A673 (cell line): Measurements from ENCODE around the gene LCLAT1.

Source experiments
- EZH2 ChIP-seq: fragments of 200-600 bp; sonication (generic); IDR thresholded peaks from 2 replicates; pipeline ENCODE4 v1.6.1; 2017; ENCODE audit warnings: borderline replicate concordance, low read depth, mild to moderate bottlenecking, mixed read lengths, antibody characterized with exemption, low read length; ENCODE audit not compliant: poor library complexity, severe bottlenecking
- TF ChIP-seq, protein P1 (sequence below): fragments of 300-800, 200-600 bp; sonication (generic); conservative IDR thresholded peaks from 2 replicates; pipeline ENCODE4 v1.5.1; 2017; ENCODE audit warnings: low read depth, mild to moderate bottlenecking, antibody characterized with exemption, low read length, moderate library complexity, mixed read lengths

- TF ChIP-seq, protein P1, sequence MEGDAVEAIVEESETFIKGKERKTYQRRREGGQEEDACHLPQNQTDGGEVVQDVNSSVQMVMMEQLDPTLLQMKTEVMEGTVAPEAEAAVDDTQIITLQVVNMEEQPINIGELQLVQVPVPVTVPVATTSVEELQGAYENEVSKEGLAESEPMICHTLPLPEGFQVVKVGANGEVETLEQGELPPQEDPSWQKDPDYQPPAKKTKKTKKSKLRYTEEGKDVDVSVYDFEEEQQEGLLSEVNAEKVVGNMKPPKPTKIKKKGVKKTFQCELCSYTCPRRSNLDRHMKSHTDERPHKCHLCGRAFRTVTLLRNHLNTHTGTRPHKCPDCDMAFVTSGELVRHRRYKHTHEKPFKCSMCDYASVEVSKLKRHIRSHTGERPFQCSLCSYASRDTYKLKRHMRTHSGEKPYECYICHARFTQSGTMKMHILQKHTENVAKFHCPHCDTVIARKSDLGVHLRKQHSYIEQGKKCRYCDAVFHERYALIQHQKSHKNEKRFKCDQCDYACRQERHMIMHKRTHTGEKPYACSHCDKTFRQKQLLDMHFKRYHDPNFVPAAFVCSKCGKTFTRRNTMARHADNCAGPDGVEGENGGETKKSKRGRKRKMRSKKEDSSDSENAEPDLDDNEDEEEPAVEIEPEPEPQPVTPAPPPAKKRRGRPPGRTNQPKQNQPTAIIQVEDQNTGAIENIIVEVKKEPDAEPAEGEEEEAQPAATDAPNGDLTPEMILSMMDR = no peak
- no peak for TF ChIP-seq EZH2
Measured at GRCh38 chr2:30448866-30449265, 1.8 kb downstream of the LCLAT1 start.
